Measurements from ENCODE around the gene NCKAP5.

- TF ChIP-seq, protein P1, sequence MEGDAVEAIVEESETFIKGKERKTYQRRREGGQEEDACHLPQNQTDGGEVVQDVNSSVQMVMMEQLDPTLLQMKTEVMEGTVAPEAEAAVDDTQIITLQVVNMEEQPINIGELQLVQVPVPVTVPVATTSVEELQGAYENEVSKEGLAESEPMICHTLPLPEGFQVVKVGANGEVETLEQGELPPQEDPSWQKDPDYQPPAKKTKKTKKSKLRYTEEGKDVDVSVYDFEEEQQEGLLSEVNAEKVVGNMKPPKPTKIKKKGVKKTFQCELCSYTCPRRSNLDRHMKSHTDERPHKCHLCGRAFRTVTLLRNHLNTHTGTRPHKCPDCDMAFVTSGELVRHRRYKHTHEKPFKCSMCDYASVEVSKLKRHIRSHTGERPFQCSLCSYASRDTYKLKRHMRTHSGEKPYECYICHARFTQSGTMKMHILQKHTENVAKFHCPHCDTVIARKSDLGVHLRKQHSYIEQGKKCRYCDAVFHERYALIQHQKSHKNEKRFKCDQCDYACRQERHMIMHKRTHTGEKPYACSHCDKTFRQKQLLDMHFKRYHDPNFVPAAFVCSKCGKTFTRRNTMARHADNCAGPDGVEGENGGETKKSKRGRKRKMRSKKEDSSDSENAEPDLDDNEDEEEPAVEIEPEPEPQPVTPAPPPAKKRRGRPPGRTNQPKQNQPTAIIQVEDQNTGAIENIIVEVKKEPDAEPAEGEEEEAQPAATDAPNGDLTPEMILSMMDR (IDR thresholded peaks at IDR 0.05), result no peak
- TF ChIP-seq POLR2A (IDR thresholded peaks at IDR 0.05), result no peak
- TF ChIP-seq EP300 (IDR thresholded peaks at IDR 0.05), result no peak
These were observed 830.0 kb downstream of the NCKAP5 start for GRCh38 chr2:132738223-132738622.
